ENCODE data around the gene TMEM240. TPM values are rescaled to one million over a fixed set of nuclear protein-coding genes. Genes with fewer than 3 reads are reported as not detected.
A peak's percentile ranks its signal among the peaks of the same experiment; 100 is the strongest.
"Not testable (repeated sequence)": the region's sequence is repeated elsewhere in the genome, so short reads cannot be mapped to it uniquely, and the experiment has no call there.

The TMEM240 gene
- total and polyA plus RNA-seq, 9 of the 15 experiments (the other 6 are each of a cell fraction or from before 2014, with no cell fraction given) = 0.24 to 2.0 (median 0.69) TPM; not detected in 5

DNA sequence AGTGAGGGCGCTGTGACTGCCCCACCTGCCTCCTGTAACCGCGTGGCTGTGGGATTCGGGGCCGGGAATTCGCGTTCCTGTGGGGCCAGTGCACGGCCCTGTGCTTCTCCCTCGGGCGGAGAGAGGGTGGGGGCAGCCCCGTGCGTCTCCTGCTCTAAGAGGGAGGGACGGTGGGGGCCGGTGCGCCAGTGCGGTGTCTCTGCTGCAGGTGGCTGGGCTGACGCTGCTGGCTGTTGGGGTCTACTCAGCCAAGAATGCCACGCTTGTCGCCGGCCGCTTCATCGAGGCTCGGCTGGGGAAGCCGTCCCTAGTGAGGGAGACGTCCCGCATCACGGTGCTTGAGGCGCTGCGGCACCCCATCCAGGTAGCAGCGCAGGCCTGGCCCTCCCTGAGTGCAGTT is 17.9 kb downstream of the TMEM240 start:
- H4K20me1 ChIP-seq (replicated peaks; ENCODE audit: control insufficient read depth, insufficient read depth, low read length); CTCF ChIA-PET (ENCODE audit: low intra/inter-chr PET ratio): not testable (repeated sequence)
- H3K36me3 ChIP-seq (ENCODE audit: control insufficient read depth, insufficient read depth, low read length) = peaks cover 73% of the 10 kb centered on the region

DNA sequence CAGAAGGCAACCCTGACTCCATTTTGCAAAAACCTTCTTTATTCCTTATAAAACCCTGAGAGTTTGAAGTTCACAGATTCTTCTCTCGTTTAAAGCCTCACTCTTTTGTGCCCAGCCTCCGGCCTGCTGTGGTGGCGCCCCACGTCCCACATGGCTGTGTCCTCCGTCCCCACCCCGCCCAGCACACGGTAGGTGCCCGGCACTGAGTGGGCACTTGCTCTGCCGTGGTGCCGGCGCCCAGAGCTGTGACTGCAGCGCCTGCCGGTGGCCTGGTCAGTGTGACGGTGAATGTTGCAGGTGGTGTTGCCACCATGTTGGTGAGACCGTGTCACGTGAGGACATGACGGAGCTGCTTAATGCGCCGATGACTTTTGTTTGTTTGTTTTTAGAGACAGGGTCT is 19.1 kb downstream of the TMEM240 start:
- 95% methylated on average over 19 of the region's 19 CpGs for WGBS (ENCODE audit: insufficient coverage, low coverage, missing lambda C conversion rate)
- CTCF ChIA-PET (ENCODE audit: low intra/inter-chr PET ratio) = no interaction called here
- DNase-seq (ENCODE audit: extremely low read depth in 1 of 4, low spot score in 3 of 4) = no peak
- TF ChIP-seq RBFOX2 (IDR thresholded peaks at IDR 0.05; ENCODE audit: low read depth, low read length) (peak; percentile 47), BRD4 (IDR thresholded peaks at IDR 0.05) (no peak), ZNF121 (CRISPR knock-in tag; conservative IDR thresholded peaks at IDR 0.05) (no peak)
- TF ChIP-seq, protein P1, sequence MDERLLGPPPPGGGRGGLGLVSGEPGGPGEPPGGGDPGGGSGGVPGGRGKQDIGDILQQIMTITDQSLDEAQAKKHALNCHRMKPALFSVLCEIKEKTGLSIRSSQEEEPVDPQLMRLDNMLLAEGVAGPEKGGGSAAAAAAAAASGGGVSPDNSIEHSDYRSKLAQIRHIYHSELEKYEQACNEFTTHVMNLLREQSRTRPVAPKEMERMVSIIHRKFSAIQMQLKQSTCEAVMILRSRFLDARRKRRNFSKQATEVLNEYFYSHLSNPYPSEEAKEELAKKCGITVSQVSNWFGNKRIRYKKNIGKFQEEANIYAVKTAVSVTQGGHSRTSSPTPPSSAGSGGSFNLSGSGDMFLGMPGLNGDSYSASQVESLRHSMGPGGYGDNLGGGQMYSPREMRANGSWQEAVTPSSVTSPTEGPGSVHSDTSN (CRISPR knock-in tag; IDR thresholded peaks at IDR 0.05; ENCODE audit: low read depth) = no peak
- TF ChIP-seq, protein P1 (tag; conservative IDR thresholded peaks at IDR 0.05; ENCODE audit: low read depth) = no peak
- TF ChIP-seq, protein P2, sequence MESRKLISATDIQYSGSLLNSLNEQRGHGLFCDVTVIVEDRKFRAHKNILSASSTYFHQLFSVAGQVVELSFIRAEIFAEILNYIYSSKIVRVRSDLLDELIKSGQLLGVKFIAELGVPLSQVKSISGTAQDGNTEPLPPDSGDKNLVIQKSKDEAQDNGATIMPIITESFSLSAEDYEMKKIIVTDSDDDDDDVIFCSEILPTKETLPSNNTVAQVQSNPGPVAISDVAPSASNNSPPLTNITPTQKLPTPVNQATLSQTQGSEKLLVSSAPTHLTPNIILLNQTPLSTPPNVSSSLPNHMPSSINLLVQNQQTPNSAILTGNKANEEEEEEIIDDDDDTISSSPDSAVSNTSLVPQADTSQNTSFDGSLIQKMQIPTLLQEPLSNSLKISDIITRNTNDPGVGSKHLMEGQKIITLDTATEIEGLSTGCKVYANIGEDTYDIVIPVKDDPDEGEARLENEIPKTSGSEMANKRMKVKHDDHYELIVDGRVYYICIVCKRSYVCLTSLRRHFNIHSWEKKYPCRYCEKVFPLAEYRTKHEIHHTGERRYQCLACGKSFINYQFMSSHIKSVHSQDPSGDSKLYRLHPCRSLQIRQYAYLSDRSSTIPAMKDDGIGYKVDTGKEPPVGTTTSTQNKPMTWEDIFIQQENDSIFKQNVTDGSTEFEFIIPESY (CRISPR knock-in tag; IDR thresholded peaks at IDR 0.05) = 0 out of 2 replicates have a peak, but pooled peaks have one; percentile 30

More for the DNA sequence above, 17.9 kb downstream of the TMEM240 start:
- BruUV-seq (replicated peaks); H3K9me3 ChIP-seq (replicated peaks; ENCODE audit: control insufficient read depth, insufficient read depth, low read depth, low read length); H3K9me1 ChIP-seq (ENCODE audit: control insufficient read depth, insufficient read depth, low read length); FAIRE-seq; ATAC-seq; H3K4me2 ChIP-seq (ENCODE audit: insufficient read depth, low read length); H3K79me2 ChIP-seq (ENCODE audit: control insufficient read depth, insufficient read depth, low read length); H2AFZ ChIP-seq (ENCODE audit: low read depth, low read length); intact Hi-C loops (cut with micrococcal nuclease); H3K9ac ChIP-seq (ENCODE audit: insufficient read depth in 1 of 2, low read depth in 2 of 2, low read length in 2 of 2); POLR2A ChIA-PET; H3K4me1 ChIP-seq (replicated peaks in 1 of 2; ENCODE audit: control insufficient read depth in 2 of 2, insufficient read depth in 2 of 2, low read length in 2 of 2); H3K4me3 ChIP-seq; DNase-seq (ENCODE audit: extremely low read depth in 1 of 4, low spot score in 3 of 4); in situ Hi-C loops (cut with MboI); H3K27me3 ChIP-seq (ENCODE audit: control insufficient read depth in 2 of 2, insufficient read depth in 2 of 2, low read length in 2 of 2); H3K27ac ChIP-seq (ENCODE audit: extremely low read depth, low read depth, low read length): not testable (repeated sequence)
- 96% methylated on average over 17 of the region's 30 CpGs for WGBS (ENCODE audit: insufficient coverage, low coverage, missing lambda C conversion rate)
- TF ChIP-seq, protein P2 (CRISPR knock-in tag; IDR thresholded peaks at IDR 0.05) = 0 out of 2 replicates have a peak, but pooled peaks have one; percentile 31
- peak; percentile 17 for TF ChIP-seq POLR2G (IDR thresholded peaks at IDR 0.05; ENCODE audit: low read depth, low read length)

More for the DNA sequence above, 19.1 kb downstream of the TMEM240 start:
- FAIRE-seq = no peak
- no peak overlapping the region for H3K9ac ChIP-seq (ENCODE audit: insufficient read depth in 1 of 2, low read depth in 2 of 2, low read length in 2 of 2)
- H3K4me1 ChIP-seq (replicated peaks in 1 of 2; ENCODE audit: control insufficient read depth in 2 of 2, insufficient read depth in 2 of 2, low read length in 2 of 2) = peaks cover 0 to 10% of the 10 kb centered on the region in 2 experiments; a peak in 1 of 5 replicates
- H3K27ac ChIP-seq (ENCODE audit: extremely low read depth, low read depth, low read length) = no peak overlapping the region
- ATAC-seq = no peak
- POLR2A ChIA-PET = no interaction called here
- H3K9me3 ChIP-seq (replicated peaks; ENCODE audit: control insufficient read depth, insufficient read depth, low read depth, low read length) = no peaks in the 10 kb centered on the region
- H3K4me3 ChIP-seq = no peak overlapping the region
- no peak overlapping the region for H3K4me2 ChIP-seq (ENCODE audit: insufficient read depth, low read length)
- peaks cover 74% of the 10 kb centered on the region for H3K36me3 ChIP-seq (ENCODE audit: control insufficient read depth, insufficient read depth, low read length)
- H3K9me1 ChIP-seq (ENCODE audit: control insufficient read depth, insufficient read depth, low read length) = no peaks in the 10 kb centered on the region
- H3K79me2 ChIP-seq (ENCODE audit: control insufficient read depth, insufficient read depth, low read length) = no peaks in the 10 kb centered on the region
- TSS peak; percentile 19 for BruUV-seq (replicated peaks)
- no peaks in the 10 kb centered on the region for H3K27me3 ChIP-seq (ENCODE audit: control insufficient read depth in 2 of 2, insufficient read depth in 2 of 2, low read length in 2 of 2)
- H4K20me1 ChIP-seq (replicated peaks; ENCODE audit: control insufficient read depth, insufficient read depth, low read length) = no peaks in the 10 kb centered on the region
- H2AFZ ChIP-seq (ENCODE audit: low read depth, low read length) = no peak overlapping the region
- intact Hi-C loops (cut with micrococcal nuclease) = no loop called here
- in situ Hi-C loops (cut with MboI) = no loop called here
